SK-N-SH (cell line): Measurements from ENCODE around the gene CDK14. TPM values are rescaled to one million over a fixed set of nuclear protein-coding genes. Genes with fewer than 3 reads are reported as not detected.

ENCODE experiments used
- CTCF ChIA-PET: fragments of 300-600, 350-600 bp; formaldehyde crosslinking; extraction: SDS; loops from one replicate; lab custom pipeline; 2021; lab: Yijun Ruan, JAX
- POLR2A ChIA-PET: fragments of 350-600 bp; sonication (Branson Sonifier 250); formaldehyde crosslinking; extraction: SDS; loops from one replicate; lab custom pipeline; 2020; ENCODE audit warnings: antibody characterized with exemption, inconsistent platforms; lab: Yijun Ruan, JAX
- DNase-seq: peaks from one replicate; pipeline ENCODE4 v3.0.0; 2012
- H2AFZ ChIP-seq: fragments of 200-600 bp; sonication (generic); 2 replicates; pipeline ENCODE4 v1.8.1; 2016; ENCODE audit warnings: antibody characterized with exemption, mild to moderate bottlenecking, low read depth
- H3F3A ChIP-seq: fragments of 200-600 bp; sonication (generic); replicated peaks from 2 replicates; pipeline ENCODE3; 2016; ENCODE audit warnings: antibody characterized with exemption, mild to moderate bottlenecking; ENCODE audit not compliant: insufficient read depth
- H3K27ac ChIP-seq, 2 experiments: fragments of 200-500 bp in 1 of 2; fragments of 200-600 bp in 1 of 2; sonication (Bioruptor generic) in 1 of 2; sonication (generic), shearing (Covaris generic) in 1 of 2; 2 replicates each; pipeline versions ENCODE4 v1.5.1 to v1.6.1; 2014 to 2016; ENCODE audit warnings: low read depth in 2 of 2, inconsistent platforms in 1 of 2, low read length in 1 of 2, mild to moderate bottlenecking in 1 of 2, mixed read lengths in 1 of 2
- H3K27me3 ChIP-seq: fragments of 200-600 bp; sonication (generic), shearing (Covaris generic); 2 replicates; pipeline ENCODE4 v1.6.1; 2016; ENCODE audit warnings: mixed run types; ENCODE audit not compliant: insufficient read depth
- H3K36me3 ChIP-seq, 2 experiments: fragments of 200-500 bp in 1 of 2; fragments of 200-600 bp in 1 of 2; sonication (Bioruptor generic) in 1 of 2; sonication (generic) in 1 of 2; replicated peaks in 1 of 2; 2 replicates each; pipeline versions ENCODE3 to v1.5.1; 2014 to 2016; ENCODE audit warnings: low read length in 1 of 2, mild to moderate bottlenecking in 1 of 2; ENCODE audit not compliant: insufficient read depth in 2 of 2, control insufficient read depth in 1 of 2
- H3K4me1 ChIP-seq, 2 experiments: fragments of 200-500 bp in 1 of 2; fragments of 200-600 bp in 1 of 2; sonication (Bioruptor generic) in 1 of 2; sonication (generic), shearing (Covaris generic) in 1 of 2; 2 replicates each; pipeline versions ENCODE4 v1.5.1 to v1.6.1; 2014 to 2016; ENCODE audit warnings: low read depth in 1 of 2, low read length in 1 of 2, mixed run types in 1 of 2; ENCODE audit not compliant: insufficient read depth in 2 of 2, control insufficient read depth in 1 of 2
- H3K4me2 ChIP-seq: fragments of 200-600 bp; sonication (generic), shearing (Covaris generic); 2 replicates; pipeline ENCODE4 v1.6.1; 2017; ENCODE audit warnings: mixed run types
- H3K4me3 ChIP-seq, 2 experiments: fragments of 200-500 bp in 1 of 2; fragments of 200-600 bp in 1 of 2; sonication (Bioruptor generic) in 1 of 2; sonication (generic), shearing (Covaris generic) in 1 of 2; 2 replicates each; pipeline versions ENCODE4 v1.5.1 to v1.8.1; 2014 to 2016; ENCODE audit warnings: low read depth in 2 of 2, inconsistent platforms in 1 of 2, low read length in 1 of 2, mild to moderate bottlenecking in 1 of 2, mixed read lengths in 1 of 2, moderate library complexity in 1 of 2
- H3K79me2 ChIP-seq: fragments of 200-600 bp; sonication (generic); 2 replicates; pipeline ENCODE4 v1.8.1; 2017; ENCODE audit warnings: mild to moderate bottlenecking; ENCODE audit not compliant: insufficient read depth
- H3K9ac ChIP-seq: fragments of 200-600 bp; sonication (generic); 2 replicates; pipeline ENCODE4 v1.6.1; 2017; ENCODE audit warnings: mixed run types
- H3K9me2 ChIP-seq: fragments of 200-600 bp; sonication (generic); 2 replicates; pipeline ENCODE4 v1.6.1; 2017; ENCODE audit warnings: mixed run types
- H3K9me3 ChIP-seq: fragments of 200-600 bp; sonication (generic); 2 replicates; pipeline ENCODE4 v1.6.1; 2017; ENCODE audit warnings: mixed run types, mild to moderate bottlenecking, moderate library complexity
- H4K20me1 ChIP-seq: fragments of 200-600 bp; sonication (generic); 2 replicates; pipeline ENCODE4 v1.6.1; 2017; ENCODE audit warnings: mild to moderate bottlenecking, mixed run types; ENCODE audit not compliant: insufficient read depth
- FOSL2 ChIP-seq: IDR thresholded peaks from 2 replicates; pipeline ENCODE4 v1.4.0; 2012; ENCODE audit warnings: low read depth, mild to moderate bottlenecking, moderate library complexity, borderline replicate concordance
- FOXJ3 ChIP-seq: sonication (generic); formaldehyde crosslinking; IDR thresholded peaks from 2 replicates; pipeline ENCODE4 v1.5.1; 2020; ENCODE audit warnings: mild to moderate bottlenecking, missing genetic modification reagents
- GATA2 ChIP-seq: sonication (generic); formaldehyde crosslinking; IDR thresholded peaks from 2 replicates; pipeline ENCODE4 v1.5.0; 2020; ENCODE audit warnings: mild to moderate bottlenecking, missing genetic modification reagents
- JUND ChIP-seq: IDR thresholded peaks from 2 replicates; pipeline ENCODE4 v1.4.0; 2012
- NRF1 ChIP-seq: IDR thresholded peaks from 2 replicates; pipeline ENCODE4 v1.6.1; 2012; ENCODE audit warnings: low read depth, mild to moderate bottlenecking, low read length
- RCOR1 ChIP-seq: fragments of 150-350 bp; IDR thresholded peaks from 2 replicates; pipeline ENCODE4 v1.6.1; 2017; ENCODE audit warnings: antibody characterized with exemption, low read length
- WGBS: methylation state at CpG from one replicate; pipeline ENCODE4 v1.1.6; 2017; ENCODE audit warnings: low lambda C conversion rate; 5-methylcytosine and 5-hydroxymethylcytosine counted together
- polyA plus RNA-seq, 3 experiments: library from polyadenylated mRNA; depleted of rRNA; stranded (reverse); fragments of >200 nt; gene quantifications; 2 replicates each; pipeline ENCODE4 v1.2.3, GENCODE V29; 2012
- TF ChIP-seq, protein P1 (sequence below): IDR thresholded peaks from 2 replicates; pipeline ENCODE4 v1.6.1; 2012; ENCODE audit warnings: mild to moderate bottlenecking, low read depth, low read length, moderate library complexity
- TF ChIP-seq, protein P2 (sequence below): IDR thresholded peaks from 2 replicates; pipeline ENCODE4 v1.4.0; 2012; ENCODE audit warnings: low read depth, borderline replicate concordance
- TF ChIP-seq, protein P3 (sequence below): IDR thresholded peaks from 2 replicates; pipeline ENCODE4; 2012

The CDK14 gene
- polyA plus RNA-seq, 1 of the 3 experiments (the other 2 are of a cell fraction), result 13.9 TPM

GRCh38 chr7:91162436-91162835, 566.3 kb downstream of the CDK14 start:
- Histone ChIP-seq H3K9me3 (no peaks in the 10 kb centered on the region), H3K4me3 (no peak overlapping the region), H3K27me3 (no peaks in the 10 kb centered on the region), H2AFZ (no peak overlapping the region), H4K20me1 (no peaks in the 10 kb centered on the region), H3K27ac (no peak overlapping the region), H3K9me2 (no peaks in the 10 kb centered on the region), H3K36me3 (peaks cover 0 to 3% of the 10 kb centered on the region in 2 experiments), H3F3A (peaks cover 25% of the 10 kb centered on the region), H3K4me2 (no peak overlapping the region), H3K79me2 (no peaks in the 10 kb centered on the region), H3K4me1 (peaks cover 2 to 22% of the 10 kb centered on the region in 2 experiments), H3K9ac (no peak overlapping the region)
- no peak for TF ChIP-seq FOSL2
- no peak for TF ChIP-seq JUND
- TF ChIP-seq, protein P1, sequence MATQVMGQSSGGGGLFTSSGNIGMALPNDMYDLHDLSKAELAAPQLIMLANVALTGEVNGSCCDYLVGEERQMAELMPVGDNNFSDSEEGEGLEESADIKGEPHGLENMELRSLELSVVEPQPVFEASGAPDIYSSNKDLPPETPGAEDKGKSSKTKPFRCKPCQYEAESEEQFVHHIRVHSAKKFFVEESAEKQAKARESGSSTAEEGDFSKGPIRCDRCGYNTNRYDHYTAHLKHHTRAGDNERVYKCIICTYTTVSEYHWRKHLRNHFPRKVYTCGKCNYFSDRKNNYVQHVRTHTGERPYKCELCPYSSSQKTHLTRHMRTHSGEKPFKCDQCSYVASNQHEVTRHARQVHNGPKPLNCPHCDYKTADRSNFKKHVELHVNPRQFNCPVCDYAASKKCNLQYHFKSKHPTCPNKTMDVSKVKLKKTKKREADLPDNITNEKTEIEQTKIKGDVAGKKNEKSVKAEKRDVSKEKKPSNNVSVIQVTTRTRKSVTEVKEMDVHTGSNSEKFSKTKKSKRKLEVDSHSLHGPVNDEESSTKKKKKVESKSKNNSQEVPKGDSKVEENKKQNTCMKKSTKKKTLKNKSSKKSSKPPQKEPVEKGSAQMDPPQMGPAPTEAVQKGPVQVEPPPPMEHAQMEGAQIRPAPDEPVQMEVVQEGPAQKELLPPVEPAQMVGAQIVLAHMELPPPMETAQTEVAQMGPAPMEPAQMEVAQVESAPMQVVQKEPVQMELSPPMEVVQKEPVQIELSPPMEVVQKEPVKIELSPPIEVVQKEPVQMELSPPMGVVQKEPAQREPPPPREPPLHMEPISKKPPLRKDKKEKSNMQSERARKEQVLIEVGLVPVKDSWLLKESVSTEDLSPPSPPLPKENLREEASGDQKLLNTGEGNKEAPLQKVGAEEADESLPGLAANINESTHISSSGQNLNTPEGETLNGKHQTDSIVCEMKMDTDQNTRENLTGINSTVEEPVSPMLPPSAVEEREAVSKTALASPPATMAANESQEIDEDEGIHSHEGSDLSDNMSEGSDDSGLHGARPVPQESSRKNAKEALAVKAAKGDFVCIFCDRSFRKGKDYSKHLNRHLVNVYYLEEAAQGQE, result no peak
- TF ChIP-seq RCOR1, result no peak
- TF ChIP-seq NRF1, result no peak
- CTCF ChIA-PET, result interaction anchor here (1.2 kb wide), 1 partner anchor 73 kb away, joined by 3 read pairs; no protein-coding TSS in a partner anchor
- WGBS, result 75% methylated on average over 6 of the region's 6 CpGs
- POLR2A ChIA-PET, result no interaction called here
- no peak for DNase-seq

DNA sequence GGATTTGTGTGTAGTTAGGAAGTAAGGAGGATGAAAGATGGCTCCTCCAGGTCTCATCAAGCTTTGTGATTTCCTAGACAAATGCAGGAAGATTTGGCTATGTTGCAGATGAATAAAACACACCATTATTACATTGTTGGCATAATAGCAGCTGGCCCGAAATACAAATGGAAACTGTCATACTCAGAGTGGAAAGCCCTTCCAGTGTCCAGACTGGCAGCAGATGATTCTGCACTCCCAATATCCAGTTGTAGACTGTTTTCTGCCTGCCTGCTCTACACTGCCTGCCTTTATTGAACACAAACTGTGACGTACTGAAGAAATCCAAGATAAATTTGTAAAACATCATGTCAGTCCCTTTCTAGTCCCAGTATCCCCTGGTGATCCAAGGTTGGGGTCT, 568.4 kb downstream of the CDK14 start:
- no peak overlapping the region for H2AFZ ChIP-seq
- CTCF ChIA-PET, result interaction anchor here (0.8 kb wide), 1 partner anchor 12 kb away, joined by 3 read pairs; no protein-coding TSS in a partner anchor
- WGBS, result 86% methylated on average over 2 of the region's 2 CpGs
- peaks cover 25% of the 10 kb centered on the region for H3F3A ChIP-seq
- no peak overlapping the region for H3K9ac ChIP-seq
- H3K9me3 ChIP-seq, result no peaks in the 10 kb centered on the region
- H4K20me1 ChIP-seq, result no peaks in the 10 kb centered on the region
- DNase-seq, result no peak
- no peaks in the 10 kb centered on the region for H3K79me2 ChIP-seq
- H3K9me2 ChIP-seq, result no peaks in the 10 kb centered on the region
- peak overlapping the region; percentile 45 for H3K4me2 ChIP-seq
- no peaks in the 10 kb centered on the region for H3K36me3 ChIP-seq
- POLR2A ChIA-PET, result no interaction called here
- H3K4me3 ChIP-seq, result no peak overlapping the region
- H3K4me1 ChIP-seq, result peaks cover 14 to 27% of the 10 kb centered on the region in 2 experiments
- TF ChIP-seq FOXJ3 (CRISPR knock-in tag) (no peak), GATA2 (CRISPR knock-in tag) (no peak)
- TF ChIP-seq, protein P2, sequence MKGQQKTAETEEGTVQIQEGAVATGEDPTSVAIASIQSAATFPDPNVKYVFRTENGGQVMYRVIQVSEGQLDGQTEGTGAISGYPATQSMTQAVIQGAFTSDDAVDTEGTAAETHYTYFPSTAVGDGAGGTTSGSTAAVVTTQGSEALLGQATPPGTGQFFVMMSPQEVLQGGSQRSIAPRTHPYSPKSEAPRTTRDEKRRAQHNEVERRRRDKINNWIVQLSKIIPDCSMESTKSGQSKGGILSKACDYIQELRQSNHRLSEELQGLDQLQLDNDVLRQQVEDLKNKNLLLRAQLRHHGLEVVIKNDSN, result no peak
- TF ChIP-seq, protein P3, sequence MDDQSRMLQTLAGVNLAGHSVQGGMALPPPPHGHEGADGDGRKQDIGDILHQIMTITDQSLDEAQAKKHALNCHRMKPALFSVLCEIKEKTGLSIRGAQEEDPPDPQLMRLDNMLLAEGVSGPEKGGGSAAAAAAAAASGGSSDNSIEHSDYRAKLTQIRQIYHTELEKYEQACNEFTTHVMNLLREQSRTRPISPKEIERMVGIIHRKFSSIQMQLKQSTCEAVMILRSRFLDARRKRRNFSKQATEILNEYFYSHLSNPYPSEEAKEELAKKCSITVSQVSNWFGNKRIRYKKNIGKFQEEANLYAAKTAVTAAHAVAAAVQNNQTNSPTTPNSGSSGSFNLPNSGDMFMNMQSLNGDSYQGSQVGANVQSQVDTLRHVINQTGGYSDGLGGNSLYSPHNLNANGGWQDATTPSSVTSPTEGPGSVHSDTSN, result no peak
- peak overlapping the region; percentile 2 to 61; a peak in 2 of 4 replicates for H3K27ac ChIP-seq
- no peaks in the 10 kb centered on the region for H3K27me3 ChIP-seq
